T-helper 1 cell (primary cell): ENCODE data around the gene SERPINB5.
"Not testable (repeated sequence)": the region's sequence is repeated elsewhere in the genome, so short reads cannot be mapped to it uniquely, and the experiment has no call there.

Source experiments
- DNase-seq, 5 donors: peaks; one replicate each; pipeline ENCODE4 v3.0.0-alpha.2; 2012 to 2020
- total RNA-seq, 4 donors: gene quantifications; one replicate each; lab custom pipeline; 2026; lab: John Stamatoyannopoulos, UW

SERPINB5 gene, protein sequence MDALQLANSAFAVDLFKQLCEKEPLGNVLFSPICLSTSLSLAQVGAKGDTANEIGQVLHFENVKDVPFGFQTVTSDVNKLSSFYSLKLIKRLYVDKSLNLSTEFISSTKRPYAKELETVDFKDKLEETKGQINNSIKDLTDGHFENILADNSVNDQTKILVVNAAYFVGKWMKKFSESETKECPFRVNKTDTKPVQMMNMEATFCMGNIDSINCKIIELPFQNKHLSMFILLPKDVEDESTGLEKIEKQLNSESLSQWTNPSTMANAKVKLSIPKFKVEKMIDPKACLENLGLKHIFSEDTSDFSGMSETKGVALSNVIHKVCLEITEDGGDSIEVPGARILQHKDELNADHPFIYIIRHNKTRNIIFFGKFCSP
- total RNA-seq, result 0 reads per million in 4 donors

DNA sequence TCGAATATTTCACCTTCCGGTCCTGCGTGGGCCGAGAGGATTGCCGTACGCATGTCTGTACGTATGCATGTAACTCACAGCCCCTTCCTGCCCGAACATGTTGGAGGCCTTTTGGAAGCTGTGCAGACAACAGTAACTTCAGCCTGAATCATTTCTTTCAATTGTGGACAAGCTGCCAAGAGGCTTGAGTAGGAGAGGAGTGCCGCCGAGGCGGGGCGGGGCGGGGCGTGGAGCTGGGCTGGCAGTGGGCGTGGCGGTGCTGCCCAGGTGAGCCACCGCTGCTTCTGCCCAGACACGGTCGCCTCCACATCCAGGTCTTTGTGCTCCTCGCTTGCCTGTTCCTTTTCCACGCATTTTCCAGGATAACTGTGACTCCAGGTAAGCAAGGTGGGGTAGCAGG is at the start of gene SERPINB5:
Gene SERPINB5 (plus strand): TSS at position 291 of the 400 bp plus-strand sequence. CDS start 7,471 bp downstream, outside the sequence.
- DNase-seq, result no peak

DNA sequence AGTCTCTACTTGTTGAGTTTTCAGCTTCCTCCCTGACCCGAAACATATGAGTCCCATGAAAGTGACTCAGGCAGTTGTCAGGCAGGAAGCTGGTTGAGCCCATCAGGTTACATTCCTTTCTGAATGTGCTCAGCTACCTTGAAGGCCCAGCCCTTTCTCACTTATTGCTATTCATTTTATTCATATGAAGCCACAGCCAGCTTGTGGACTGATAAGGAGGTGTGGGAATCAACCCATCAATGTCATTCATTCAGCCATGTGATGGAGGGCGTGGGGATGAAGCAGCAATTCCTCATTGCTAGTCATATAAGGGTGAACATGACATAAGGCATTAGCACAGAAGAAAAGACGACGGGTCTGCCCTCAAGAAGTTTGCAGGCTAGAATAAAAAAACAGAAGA is 49.2 kb upstream of the SERPINB5 start:
- DNase-seq, result no peak

DNA sequence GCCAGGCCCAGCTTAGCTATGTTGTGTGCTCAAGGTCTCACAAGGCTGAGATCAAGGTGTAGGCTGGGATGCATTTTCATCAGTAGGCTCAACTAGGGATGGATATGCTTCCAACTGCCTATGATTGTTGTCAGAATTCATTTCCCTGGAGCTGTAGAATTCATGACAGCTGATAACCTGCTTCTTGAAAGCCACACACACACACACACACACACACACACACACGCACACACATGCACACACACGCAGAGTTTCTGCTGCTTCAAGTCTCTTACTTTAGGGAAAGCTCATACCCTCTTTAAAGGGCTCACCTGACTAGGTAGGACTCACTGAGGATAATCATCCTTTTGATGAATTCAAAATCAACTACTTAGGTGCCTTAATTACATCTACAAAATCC is 46.2 kb upstream of the SERPINB5 start:
- DNase-seq, result no peak

DNA sequence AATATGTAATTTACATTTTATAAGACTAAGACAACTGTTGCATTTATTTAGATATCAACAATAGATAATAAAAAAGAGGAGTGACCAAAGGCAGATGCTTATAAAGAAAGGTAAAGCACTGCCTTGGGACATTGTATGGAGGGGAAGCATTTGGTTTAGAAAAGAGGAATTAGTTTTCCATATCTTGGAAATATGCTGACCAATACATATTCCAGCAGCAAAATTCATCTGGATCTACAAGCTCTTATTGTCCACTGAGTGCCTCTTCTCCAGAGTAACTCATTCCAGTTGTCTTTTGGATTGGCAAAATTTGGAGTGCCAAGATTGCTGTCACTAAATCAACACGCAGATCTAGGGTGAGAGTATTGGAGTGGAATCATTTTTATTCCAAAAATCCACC is 45.6 kb upstream of the SERPINB5 start:
- DNase-seq, result no peak

DNA sequence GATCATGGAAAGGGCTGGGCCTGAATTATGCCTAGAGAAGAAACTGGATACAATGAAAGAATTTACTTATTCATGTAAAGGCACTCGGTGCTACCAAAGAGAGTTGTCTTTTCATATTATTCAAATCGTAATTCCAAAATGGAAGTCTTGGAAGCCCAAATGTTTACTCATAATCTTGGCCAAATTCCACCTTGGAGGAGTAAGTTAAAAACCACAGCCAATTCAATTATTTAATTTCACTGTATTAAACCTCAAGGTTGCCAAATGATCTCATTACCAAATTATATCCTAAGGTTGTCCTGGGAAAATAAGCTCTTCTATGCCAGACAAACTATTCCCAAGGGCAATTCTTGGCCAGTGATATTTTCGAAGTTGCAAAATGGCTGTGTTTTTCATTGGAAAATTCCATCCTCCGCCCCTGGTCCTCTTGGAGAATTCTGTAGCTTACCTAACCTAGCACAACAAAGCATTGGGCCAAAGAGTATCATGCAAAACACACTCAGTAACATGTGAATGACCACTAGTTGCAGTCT is 43.4 kb upstream of the SERPINB5 start:
- no peak for DNase-seq

DNA sequence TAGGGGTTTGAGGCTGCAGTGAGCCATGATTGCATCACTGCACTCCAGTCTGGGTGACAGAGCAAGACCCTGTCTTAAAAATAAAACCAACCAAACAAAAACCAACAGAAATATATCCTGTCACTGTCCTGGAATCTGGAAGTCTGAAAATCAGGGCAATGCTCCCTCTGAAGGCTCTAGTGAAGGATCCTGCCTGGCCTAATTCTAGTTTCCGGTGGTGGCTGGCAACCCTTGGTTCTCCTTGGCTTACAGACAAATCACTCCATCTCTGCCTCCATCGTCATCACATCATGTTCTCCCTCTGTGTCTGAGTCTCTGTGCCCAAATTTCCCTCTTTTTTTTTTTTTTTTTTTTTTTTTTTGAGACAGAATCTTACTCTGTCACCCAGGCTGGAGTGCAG is 38.6 kb upstream of the SERPINB5 start:
- DNase-seq, result no peak

DNA sequence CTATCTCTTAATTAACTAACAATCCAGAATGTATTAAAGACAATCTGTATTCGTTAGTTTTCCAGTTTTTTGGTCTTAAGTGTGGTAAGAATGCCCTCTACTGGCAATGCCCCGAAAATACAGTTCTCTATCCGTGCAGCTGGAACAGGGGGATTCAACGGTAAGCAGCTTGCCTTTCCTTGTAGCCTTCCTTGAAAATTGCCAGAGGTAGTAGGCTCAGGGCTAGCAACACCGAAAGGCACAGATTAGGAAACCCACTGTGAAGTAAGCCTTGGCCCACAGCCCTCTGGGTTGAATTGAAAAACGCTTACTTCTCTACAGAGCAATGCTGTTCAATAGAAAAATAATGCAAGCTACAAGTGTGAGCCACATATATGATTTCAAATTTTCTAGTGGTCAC is 37.4 kb upstream of the SERPINB5 start:
- DNase-seq, result peak in 4 of 5 donors; percentile 10 to 40 (median 28)

DNA sequence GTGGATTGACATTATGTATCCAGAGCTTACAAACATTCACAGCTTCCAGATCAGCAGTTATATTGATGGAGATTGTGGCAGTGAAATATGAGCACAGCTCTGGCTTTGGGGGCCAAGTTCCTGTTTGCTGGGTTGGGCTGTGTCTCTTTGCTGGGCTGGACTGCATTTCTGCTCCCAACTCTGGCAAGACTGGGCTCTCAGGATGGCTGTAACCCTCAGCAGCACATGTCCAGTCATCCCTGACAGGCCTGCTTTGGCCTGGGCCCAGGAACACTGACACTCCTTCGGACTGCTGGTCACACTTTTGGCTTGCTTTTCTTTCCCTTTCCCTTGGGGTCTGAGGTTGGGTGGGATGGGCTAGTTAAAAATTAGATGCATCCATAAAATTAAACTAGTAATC is 36.5 kb upstream of the SERPINB5 start:
- DNase-seq, result no peak

DNA sequence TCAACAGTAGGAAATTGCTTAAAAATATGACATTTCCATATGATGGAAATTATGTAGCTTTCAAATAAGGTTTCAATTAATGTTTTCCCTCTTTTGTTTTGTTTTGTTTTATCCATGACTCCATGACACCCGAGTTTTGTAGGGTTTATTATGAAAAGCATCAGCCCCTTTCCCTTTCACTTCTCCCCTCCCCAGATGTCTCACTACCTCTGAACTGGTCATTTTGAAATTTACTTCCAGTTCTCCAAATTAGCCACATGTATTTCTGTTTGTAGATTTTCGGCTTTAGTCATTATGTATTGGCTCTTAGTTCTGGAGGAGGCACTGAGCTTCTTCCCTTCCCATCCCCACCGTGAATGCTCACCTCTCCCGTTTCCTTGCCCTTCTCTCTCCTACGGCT is 35.9 kb upstream of the SERPINB5 start:
- no peak for DNase-seq

DNA sequence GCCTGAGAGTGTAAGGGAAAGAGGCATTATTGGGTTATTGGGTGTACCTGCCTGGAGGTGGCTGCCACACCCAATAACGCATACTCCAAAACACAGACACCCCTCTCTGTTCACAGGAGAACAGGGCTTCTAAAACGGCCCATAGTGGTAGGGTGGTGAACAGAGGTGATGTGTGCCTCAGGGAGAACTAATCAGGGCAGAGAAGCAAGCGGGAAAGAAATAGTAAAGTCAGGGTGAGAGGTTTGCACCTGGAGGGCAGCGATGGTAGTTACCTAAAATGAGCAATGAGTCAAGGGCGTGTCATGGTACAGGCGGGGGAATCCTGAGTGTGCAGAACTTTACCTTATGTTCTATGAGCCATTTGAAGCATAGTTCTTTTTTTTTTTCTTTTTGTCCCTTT is 32.9 kb upstream of the SERPINB5 start:
- DNase-seq, result no peak

DNA sequence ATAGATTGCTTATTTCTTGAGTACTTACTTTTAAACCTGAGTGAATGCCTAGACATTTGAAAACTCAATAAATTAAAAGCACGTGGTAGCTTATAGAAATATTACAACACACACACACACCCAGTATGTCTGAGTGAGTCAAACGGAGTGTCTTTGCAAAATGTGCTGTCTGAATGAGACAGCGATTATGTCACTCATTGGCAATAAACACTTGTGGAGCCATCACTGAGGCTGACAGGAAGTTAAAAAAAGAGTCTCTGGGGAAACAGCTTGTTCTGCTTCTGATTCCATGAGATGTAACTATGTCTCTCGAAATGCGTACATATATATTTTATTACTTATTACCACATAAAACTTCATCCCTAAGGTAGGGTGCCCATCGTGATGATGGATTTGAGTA is 32.2 kb upstream of the SERPINB5 start:
- DNase-seq, result no peak

DNA sequence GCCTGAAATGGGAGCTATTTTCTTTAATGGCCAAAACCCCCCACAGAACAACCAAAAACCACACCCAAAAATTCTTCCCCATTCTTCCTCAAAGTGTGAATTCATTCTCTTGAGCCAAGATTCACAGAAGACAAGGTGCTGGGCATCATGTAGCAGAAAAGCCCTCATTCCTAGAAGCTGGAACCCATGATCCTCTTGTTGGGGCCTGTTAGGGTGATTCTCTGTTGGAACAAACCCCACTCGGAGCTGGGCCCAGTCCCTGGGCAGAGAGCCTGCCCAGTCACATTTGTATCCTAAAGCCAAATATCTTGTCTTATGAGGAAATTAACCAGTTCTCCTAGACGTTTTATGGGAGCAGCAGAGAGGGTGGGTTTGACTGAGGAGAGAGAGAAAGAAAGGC is 31.7 kb upstream of the SERPINB5 start:
- no peak for DNase-seq

DNA sequence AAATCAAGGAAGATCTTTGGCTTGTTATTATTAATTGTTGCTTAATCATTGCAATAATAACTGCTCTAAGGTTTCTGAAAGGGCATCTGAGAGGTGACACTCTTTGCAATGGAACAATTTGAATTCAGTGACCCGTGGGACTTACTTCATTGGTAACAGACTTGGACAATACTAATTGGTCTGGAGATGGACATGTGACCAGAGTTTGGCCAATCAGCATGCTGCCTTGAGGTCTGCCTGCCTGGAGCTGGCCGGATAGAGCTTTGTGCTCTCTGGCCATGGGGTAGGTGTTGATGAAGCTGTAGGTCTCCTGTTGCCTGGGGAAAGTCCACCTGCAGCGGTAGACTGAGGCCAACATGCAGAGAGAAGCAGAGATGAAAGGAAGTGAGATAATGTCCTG is 30.5 kb upstream of the SERPINB5 start:
- DNase-seq, result no peak

DNA sequence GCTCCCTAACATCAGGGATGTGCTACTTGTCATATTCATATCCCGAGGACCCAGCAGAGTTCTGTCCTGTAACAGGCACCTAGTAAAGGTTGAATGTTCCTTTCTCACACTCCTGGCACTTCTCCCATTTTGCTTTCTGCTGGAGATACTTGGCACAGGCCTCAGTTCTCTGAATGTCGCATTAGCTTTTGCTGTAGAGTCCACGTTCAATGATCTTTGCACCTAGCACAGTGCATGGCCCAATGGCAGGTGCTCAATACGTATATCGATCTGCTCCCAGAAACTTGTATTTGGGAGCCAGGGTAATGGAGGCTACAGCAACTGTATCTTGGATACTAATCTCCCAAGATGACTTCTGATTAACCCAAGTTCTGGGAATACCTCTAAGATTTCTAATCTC is 29.7 kb upstream of the SERPINB5 start:
- no peak for DNase-seq

DNA sequence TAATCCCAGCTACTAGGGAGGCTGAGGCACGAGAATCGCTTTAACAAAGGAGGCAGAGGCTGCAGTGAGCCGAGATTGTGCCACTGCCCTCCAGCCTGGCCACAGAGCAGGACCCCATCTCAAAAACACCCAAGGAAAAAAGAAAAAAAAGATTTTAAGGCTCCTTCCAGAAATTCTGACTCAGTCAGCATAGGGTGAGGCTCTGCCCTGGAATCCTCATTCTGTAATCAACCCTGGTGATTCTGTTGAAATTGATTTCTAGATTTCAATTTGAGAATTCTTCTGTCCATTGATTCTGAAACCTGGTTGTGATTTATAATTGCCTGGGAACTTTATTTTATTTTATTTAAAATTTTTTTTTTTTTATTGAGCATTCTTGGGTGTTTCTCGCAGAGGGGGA is 27.3 kb upstream of the SERPINB5 start:
- DNase-seq, result no peak

DNA sequence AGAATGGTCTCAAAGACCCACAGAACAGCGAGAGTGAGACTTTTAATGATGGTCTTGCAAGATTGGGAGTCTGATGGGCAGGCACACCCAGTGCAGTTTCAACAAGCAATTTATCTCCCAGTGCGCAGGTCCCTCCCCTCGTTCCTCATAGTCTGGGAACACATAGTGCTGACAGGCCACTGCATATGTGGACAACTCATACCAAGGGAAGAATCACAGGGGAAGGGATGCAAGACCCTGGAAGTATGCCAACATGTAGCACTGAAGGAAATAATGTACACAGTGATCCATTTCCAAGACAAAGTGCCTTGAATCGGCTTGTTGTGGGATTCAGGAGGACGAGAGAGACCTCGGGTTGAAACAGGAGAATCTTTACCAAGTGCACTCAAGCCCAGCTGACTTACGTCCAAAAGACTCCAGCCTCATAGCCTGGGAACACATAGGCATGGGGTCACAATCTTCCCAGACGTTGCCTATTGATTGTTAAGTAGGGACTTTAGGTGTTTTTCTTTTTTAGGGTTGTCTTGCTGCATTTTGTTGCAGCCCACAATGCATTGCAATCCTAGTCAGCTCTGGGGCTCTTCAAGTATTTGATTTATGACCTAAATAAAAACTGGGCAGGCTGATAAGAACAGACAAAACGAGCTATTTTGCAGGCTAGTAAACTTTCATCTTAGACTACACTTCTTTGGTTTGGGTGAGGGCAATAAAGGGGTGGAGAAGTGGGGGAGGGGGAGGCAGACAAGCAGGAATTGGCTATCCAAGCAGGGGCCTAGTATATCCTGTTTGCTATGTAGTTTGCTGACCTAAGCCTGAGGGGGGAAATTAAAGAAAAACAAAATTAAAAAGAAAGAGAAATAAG is 24.7 kb upstream of the SERPINB5 start:
- DNase-seq, result no peak

DNA sequence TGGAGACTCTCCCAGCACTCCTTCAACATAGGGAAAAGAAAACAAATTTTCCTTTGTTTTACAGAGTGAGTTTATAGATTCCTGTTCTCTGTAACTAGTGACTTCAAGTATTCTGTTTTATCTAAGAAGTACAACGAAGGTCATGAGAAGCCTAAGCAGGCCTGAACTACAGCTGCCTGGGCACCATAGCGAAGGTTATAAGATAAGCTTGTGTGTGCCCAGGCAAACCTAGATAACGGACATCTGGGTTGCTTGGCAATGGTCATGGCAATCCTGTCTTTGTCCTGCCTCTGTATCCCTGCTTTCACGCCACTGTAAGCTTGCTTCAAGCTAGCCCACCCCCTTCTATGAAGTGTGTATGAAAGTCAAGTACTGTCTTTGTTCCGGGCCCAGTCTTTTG is 24.0 kb upstream of the SERPINB5 start:
- not testable (repeated sequence) for DNase-seq

DNA sequence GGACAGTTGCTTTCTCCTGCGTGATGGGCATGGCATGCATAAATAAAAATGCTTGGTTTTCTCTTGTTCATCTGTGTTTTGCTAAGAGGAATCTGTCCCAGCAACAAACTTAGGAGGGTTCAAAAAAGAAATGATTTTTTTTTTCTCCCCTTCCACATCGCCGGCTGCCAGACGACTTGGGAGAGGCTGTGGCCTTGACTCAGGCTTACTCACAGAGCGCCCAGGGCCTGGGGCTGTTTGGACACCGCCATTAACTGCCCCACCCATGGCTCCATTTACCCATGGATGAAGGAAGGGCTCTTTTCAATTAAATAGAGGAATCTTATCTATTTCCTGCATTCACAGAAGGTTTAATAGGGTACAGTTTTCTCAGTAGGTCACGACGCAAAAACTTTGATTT is 22.3 kb upstream of the SERPINB5 start:
- DNase-seq, result no peak

DNA sequence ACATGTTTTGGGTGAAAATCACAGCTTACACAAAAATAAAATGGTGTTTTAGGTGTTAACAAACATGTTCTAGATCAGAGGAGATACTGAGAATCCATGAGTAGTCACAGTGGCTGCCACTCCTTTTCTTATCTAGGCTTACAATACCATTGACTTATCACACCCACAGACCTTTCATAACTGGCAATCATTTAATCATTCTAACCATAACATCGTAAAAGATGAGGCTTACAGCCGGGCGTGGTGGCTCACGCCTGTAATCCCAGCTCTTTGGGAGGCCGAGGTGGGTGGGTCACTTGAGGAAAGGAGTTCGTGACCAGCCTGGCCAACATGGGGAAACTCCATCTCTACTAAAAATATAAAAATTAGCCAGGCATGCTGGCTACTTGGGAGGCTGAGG is 18.8 kb upstream of the SERPINB5 start:
- DNase-seq, result no peak

DNA sequence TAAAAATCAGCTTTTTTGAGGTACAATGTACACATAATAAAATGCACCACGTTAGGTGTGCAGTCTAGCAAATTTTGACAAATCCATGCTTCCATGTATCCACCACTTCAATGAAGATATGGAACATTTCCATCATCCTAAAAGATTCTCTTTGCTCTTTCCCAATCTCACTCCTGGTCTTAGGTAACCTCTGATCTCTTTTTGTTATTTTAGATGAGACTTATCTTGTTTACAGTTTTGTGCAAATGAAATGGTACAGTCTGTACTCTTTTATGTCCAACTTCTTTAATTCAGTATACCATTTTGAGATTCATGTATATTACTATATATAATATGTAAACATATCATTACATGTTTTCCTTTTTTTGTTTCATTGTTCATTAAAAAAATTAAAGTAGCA is 16.3 kb upstream of the SERPINB5 start:
- DNase-seq, result no peak

DNA sequence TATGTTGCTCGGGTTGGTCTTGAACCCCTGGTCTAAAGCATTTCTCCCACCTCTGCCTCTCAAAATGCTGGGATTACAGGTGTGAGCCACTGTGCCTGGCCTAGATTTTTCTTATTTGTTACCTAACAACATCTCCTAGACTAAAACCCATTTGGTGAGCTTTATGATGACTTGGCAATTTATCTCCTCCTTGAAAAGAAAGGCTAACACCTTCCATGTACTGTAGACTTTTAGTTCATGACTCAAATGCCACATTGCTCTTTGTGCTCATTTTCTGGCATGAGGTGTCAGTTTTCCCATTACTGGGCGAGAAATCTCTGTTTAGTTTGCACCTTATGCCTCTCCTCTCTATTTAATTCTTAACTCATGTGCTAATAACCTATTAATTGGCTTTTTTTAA is 12.3 kb upstream of the SERPINB5 start:
- DNase-seq, result no peak

DNA sequence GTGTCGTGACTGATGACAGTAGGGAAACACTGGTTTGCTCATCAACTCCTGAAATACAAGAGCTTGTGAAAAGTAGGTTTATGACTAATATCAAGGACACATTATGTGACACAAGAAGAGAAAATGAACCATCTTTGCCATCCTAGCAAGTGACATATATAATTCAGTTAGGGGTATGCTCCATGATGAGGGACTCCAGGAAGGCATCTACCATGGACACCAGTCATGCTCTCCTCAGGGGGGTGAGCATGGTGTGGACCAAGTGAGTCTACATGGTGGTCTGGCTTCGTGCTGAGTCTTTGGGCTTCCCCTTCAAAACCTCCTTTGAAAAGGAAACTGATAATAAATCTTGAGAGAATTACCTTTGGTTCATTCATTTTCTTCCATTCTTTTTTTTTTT is 11.7 kb upstream of the SERPINB5 start:
- DNase-seq, result peak in 1 of 5 donors; percentile 5

DNA sequence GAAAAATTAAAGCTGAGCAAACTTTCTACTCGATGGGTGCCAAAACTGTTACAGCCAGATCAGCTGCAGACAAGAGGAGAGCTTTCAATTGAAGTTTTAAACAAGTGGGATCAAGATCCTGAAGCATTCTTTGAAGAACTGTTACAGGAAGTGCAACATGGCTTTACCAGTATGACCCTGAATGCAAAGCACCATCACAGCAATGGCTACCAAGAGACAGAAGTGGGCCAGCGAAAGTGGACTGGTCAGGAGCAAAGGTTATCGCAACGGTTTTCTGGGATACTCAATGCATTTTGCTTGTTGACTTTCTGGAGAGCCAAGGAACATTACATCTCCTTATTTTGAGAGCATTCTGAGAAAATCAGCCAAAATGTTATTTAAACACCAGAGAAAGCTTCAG is 9.1 kb upstream of the SERPINB5 start:
- DNase-seq, result no peak

DNA sequence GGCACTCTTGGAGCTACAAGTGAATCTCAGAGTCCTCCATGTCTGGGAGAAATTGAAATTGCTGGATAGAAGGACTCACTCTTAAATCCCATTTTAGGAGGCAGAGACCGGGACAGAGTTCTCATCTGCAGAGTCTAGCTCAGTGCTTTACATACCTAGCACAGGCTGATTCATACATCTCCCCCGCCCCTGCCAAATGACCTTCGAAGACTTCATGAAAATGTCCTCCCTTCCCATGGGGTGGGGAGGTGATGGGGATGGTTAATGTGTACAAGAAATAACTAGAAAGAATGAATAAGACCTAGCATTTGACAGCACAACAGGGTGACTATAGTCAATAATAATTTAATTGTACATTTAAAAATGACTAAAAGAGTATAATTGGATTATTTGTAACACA is 8.2 kb upstream of the SERPINB5 start:
- no peak for DNase-seq
